Measurements from ENCODE around the gene COQ5.

Gene COQ5

GRCh38 chr12:120537856-120538220 is 8.9 kb upstream of the COQ5 start:
- TF ChIP-seq FOXP2 (optimal IDR thresholded peaks at IDR 0.05; ENCODE audit: borderline replicate concordance, extremely low read depth, extremely low read length, insufficient read depth) (no peak), POLR2AphosphoS5 (IDR thresholded peaks at IDR 0.05; ENCODE audit: low read depth, low read length) (no peak), SIN3A (IDR thresholded peaks at IDR 0.05; ENCODE audit: borderline replicate concordance, insufficient read depth, low read length) (no peak), REST (IDR thresholded peaks at IDR 0.05; ENCODE audit: insufficient read depth in 1 of 2, low read depth in 2 of 2, low read length in 2 of 2) (no peak)

GRCh38 chr12:120536064-120536791 is 7.3 kb upstream of the COQ5 start:
- TF ChIP-seq TAF1 (IDR thresholded peaks at IDR 0.05; ENCODE audit: borderline replicate concordance, insufficient read depth, low read length) (no peak), SIN3A (IDR thresholded peaks at IDR 0.05; ENCODE audit: borderline replicate concordance, insufficient read depth, low read length) (no peak), REST (IDR thresholded peaks at IDR 0.05; ENCODE audit: insufficient read depth in 1 of 2, low read depth in 2 of 2, low read length in 2 of 2) (no peak)

GRCh38 chr12:120534703-120535655 is 6.0 kb upstream of the COQ5 start:
- no peak for TF ChIP-seq FOXP2 (optimal IDR thresholded peaks at IDR 0.05; ENCODE audit: borderline replicate concordance, extremely low read depth, extremely low read length, insufficient read depth)
- TF ChIP-seq SIN3A (IDR thresholded peaks at IDR 0.05; ENCODE audit: borderline replicate concordance, insufficient read depth, low read length), result no peak
- no peak for TF ChIP-seq TAF1 (IDR thresholded peaks at IDR 0.05; ENCODE audit: borderline replicate concordance, insufficient read depth, low read length)
- TF ChIP-seq REST (IDR thresholded peaks at IDR 0.05; ENCODE audit: insufficient read depth in 1 of 2, low read depth in 2 of 2, low read length in 2 of 2), result no peak
- TF ChIP-seq POLR2AphosphoS5 (IDR thresholded peaks at IDR 0.05; ENCODE audit: low read depth, low read length), result no peak

- TF ChIP-seq REST (IDR thresholded peaks at IDR 0.05; ENCODE audit: insufficient read depth in 1 of 2, low read depth in 2 of 2, low read length in 2 of 2) (no peak), TAF1 (IDR thresholded peaks at IDR 0.05; ENCODE audit: borderline replicate concordance, insufficient read depth, low read length) (peak; percentile 66; the same call in 1 of the 2 replicates), SIN3A (IDR thresholded peaks at IDR 0.05; ENCODE audit: borderline replicate concordance, insufficient read depth, low read length) (no peak), POLR2AphosphoS5 (IDR thresholded peaks at IDR 0.05; ENCODE audit: low read depth, low read length) (peak; percentile 95), FOXP2 (optimal IDR thresholded peaks at IDR 0.05; ENCODE audit: borderline replicate concordance, extremely low read depth, extremely low read length, insufficient read depth) (no peak)
These were observed 5.3 kb upstream of the COQ5 start, which contains the start of gene RNF10 for GRCh38 chr12:120534203-120534702. Gene RNF10 (plus strand): TSS chr12:120534356. CDS start chr12:120534812, 456 bp downstream.

Data from PFSK-1 (cell line).